ENCODE data around the gene ST3GAL3.

The ST3GAL3 gene

DNA sequence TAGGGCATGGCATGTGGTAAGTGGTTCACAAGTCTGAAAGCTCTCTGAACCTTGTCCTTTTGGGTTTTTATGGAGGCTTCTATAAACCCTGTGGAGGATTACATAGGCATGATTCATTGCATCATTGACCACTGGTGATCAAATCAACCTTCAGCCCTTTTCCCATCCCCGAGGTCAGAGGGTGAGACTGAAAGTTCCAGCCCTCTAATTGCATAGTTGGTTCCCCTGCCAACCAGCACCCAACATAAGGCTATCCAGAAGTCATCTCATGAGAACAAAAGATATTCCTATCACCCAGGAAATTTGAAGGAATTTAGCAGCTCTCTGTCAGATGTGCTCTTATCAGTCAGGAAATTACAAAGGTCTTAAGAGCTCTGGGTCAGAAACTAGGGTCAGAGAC, 136.8 kb downstream of the ST3GAL3 start:
- Histone ChIP-seq H3K79me2 (ENCODE audit: insufficient read depth, low read length) (no peaks in the 10 kb centered on the region), H3K36me3 (ENCODE audit: insufficient read depth, low read length) (peaks cover 31% of the 10 kb centered on the region), H3K9me3 (ENCODE audit: insufficient read depth, low read length, severe bottlenecking) (no peaks in the 10 kb centered on the region), H2AFZ (ENCODE audit: low read depth, low read length) (no peak overlapping the region), H3K9ac (ENCODE audit: low read depth, low read length) (no peak overlapping the region), H3K27me3 (ENCODE audit: insufficient read depth, low read length, poor library complexity) (no peaks in the 10 kb centered on the region), H3K27ac (ENCODE audit: low read length) (no peak overlapping the region), H4K20me1 (ENCODE audit: insufficient read depth, low read length) (no peaks in the 10 kb centered on the region), H3K4me1 (ENCODE audit: insufficient read depth, low read length) (no peaks in the 10 kb centered on the region), H3K4me2 (ENCODE audit: insufficient read depth, low read length) (no peak overlapping the region), H3K4me3 (ENCODE audit: low read depth in 1 of 2, low read length in 2 of 2) (no peak overlapping the region)
- DNase-seq (no peak), ATAC-seq (ENCODE audit: insufficient read depth, low read depth) (no peak)
- TF ChIP-seq, protein P1, sequence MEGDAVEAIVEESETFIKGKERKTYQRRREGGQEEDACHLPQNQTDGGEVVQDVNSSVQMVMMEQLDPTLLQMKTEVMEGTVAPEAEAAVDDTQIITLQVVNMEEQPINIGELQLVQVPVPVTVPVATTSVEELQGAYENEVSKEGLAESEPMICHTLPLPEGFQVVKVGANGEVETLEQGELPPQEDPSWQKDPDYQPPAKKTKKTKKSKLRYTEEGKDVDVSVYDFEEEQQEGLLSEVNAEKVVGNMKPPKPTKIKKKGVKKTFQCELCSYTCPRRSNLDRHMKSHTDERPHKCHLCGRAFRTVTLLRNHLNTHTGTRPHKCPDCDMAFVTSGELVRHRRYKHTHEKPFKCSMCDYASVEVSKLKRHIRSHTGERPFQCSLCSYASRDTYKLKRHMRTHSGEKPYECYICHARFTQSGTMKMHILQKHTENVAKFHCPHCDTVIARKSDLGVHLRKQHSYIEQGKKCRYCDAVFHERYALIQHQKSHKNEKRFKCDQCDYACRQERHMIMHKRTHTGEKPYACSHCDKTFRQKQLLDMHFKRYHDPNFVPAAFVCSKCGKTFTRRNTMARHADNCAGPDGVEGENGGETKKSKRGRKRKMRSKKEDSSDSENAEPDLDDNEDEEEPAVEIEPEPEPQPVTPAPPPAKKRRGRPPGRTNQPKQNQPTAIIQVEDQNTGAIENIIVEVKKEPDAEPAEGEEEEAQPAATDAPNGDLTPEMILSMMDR (IDR thresholded peaks at IDR 0.05; ENCODE audit: borderline replicate concordance, extremely low read depth, low read length, poor library complexity, severe bottlenecking) = no peak
- no peak for TF ChIP-seq EZH2 (IDR thresholded peaks at IDR 0.05; ENCODE audit: borderline replicate concordance, low read depth, low read length, severe bottlenecking)

DNA sequence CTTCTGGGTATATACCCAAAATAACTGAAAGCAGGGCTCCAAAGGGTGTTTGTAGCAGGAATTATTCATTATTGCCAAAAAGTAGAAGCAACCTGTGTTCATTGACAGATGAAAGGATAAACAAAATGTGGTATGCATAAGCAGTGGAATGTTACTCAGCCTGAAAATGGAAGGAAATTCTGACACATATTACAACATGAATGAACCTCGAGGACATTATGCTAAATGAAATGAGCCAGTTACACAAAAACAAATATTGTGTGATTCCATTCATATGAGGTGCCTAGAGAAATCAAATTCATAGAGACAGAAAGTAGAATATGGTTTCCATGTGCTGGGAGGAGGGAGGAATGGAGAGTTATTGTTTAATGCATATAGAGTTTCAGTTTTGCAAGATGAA, 140.0 kb downstream of the ST3GAL3 start:
- H3K79me2 ChIP-seq (ENCODE audit: insufficient read depth, low read length) = no peaks in the 10 kb centered on the region
- H3K27me3 ChIP-seq (ENCODE audit: insufficient read depth, low read length, poor library complexity) = no peaks in the 10 kb centered on the region
- no peak overlapping the region for H3K4me2 ChIP-seq (ENCODE audit: insufficient read depth, low read length)
- no peak overlapping the region for H3K4me3 ChIP-seq (ENCODE audit: low read depth in 1 of 2, low read length in 2 of 2)
- no peak overlapping the region for H2AFZ ChIP-seq (ENCODE audit: low read depth, low read length)
- H3K4me1 ChIP-seq (ENCODE audit: insufficient read depth, low read length) = peaks cover 10% of the 10 kb centered on the region
- no peaks in the 10 kb centered on the region for H3K9me3 ChIP-seq (ENCODE audit: insufficient read depth, low read length, severe bottlenecking)
- TF ChIP-seq EZH2 (IDR thresholded peaks at IDR 0.05; ENCODE audit: borderline replicate concordance, low read depth, low read length, severe bottlenecking) = no peak
- TF ChIP-seq, protein P1 (IDR thresholded peaks at IDR 0.05; ENCODE audit: borderline replicate concordance, extremely low read depth, low read length, poor library complexity, severe bottlenecking) = no peak
- no peak for DNase-seq
- H3K9ac ChIP-seq (ENCODE audit: low read depth, low read length) = no peak overlapping the region
- H3K36me3 ChIP-seq (ENCODE audit: insufficient read depth, low read length) = peaks cover 7% of the 10 kb centered on the region; the same call in 1 of the 2 replicates
- H4K20me1 ChIP-seq (ENCODE audit: insufficient read depth, low read length) = no peaks in the 10 kb centered on the region
- no peak overlapping the region for H3K27ac ChIP-seq (ENCODE audit: low read length)
- no peak for ATAC-seq (ENCODE audit: insufficient read depth, low read depth)

DNA sequence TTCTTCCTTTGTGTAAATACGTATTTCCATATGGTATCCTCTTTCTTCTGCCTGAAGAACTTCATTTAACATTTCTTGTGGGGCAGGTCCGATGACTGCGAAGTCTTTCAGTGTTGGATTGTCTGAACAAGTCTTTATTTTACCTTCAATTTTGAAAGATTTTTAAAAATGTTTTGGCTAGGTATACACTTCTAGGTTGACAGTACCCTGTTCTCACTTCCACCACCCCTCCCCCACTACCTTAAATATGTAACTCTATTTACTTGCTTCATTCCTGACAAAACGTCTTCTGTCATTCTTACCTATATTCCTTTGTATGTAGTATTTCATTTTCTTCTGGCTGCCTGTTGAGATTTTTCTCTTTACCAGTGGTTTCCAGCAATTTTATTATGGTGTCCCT, 140.5 kb downstream of the ST3GAL3 start:
- TF ChIP-seq, protein P1 (IDR thresholded peaks at IDR 0.05; ENCODE audit: borderline replicate concordance, extremely low read depth, low read length, poor library complexity, severe bottlenecking) = no peak
- TF ChIP-seq EZH2 (IDR thresholded peaks at IDR 0.05; ENCODE audit: borderline replicate concordance, low read depth, low read length, severe bottlenecking) = no peak
- DNase-seq = no peak
- peaks cover 16% of the 10 kb centered on the region for H3K4me1 ChIP-seq (ENCODE audit: insufficient read depth, low read length)
- H3K4me2 ChIP-seq (ENCODE audit: insufficient read depth, low read length) = no peak overlapping the region
- ATAC-seq (ENCODE audit: insufficient read depth, low read depth) = no peak
- H3K9me3 ChIP-seq (ENCODE audit: insufficient read depth, low read length, severe bottlenecking) = no peaks in the 10 kb centered on the region
- no peak overlapping the region for H3K27ac ChIP-seq (ENCODE audit: low read length)
- no peak overlapping the region for H2AFZ ChIP-seq (ENCODE audit: low read depth, low read length)
- peaks cover 7% of the 10 kb centered on the region; the same call in 1 of the 2 replicates for H3K36me3 ChIP-seq (ENCODE audit: insufficient read depth, low read length)
- H4K20me1 ChIP-seq (ENCODE audit: insufficient read depth, low read length) = no peaks in the 10 kb centered on the region
- H3K9ac ChIP-seq (ENCODE audit: low read depth, low read length) = no peak overlapping the region
- no peaks in the 10 kb centered on the region for H3K27me3 ChIP-seq (ENCODE audit: insufficient read depth, low read length, poor library complexity)
- H3K4me3 ChIP-seq (ENCODE audit: low read depth in 1 of 2, low read length in 2 of 2) = no peak overlapping the region
- H3K79me2 ChIP-seq (ENCODE audit: insufficient read depth, low read length) = no peaks in the 10 kb centered on the region

DNA sequence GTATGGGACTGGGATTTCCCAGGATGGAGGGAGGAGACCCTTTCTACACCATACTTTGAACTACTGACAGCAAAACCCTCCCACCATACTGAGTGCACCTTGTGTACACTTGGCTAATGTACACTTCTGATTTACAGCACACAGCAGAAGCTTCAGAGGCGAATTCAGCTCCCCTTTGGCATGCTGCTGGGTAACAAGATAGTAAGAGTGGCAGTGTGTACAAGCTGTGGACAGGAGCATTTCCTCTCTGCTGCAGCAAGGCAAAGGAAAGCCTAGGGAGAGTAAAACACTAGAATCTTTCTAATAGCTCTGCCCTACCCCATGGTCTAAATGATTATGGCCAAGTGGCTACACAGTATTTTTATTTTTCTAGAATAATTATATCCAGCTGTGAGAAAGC, 142.3 kb downstream of the ST3GAL3 start:
- no peak for TF ChIP-seq EZH2 (IDR thresholded peaks at IDR 0.05; ENCODE audit: borderline replicate concordance, low read depth, low read length, severe bottlenecking)
- TF ChIP-seq, protein P1 (IDR thresholded peaks at IDR 0.05; ENCODE audit: borderline replicate concordance, extremely low read depth, low read length, poor library complexity, severe bottlenecking) = no peak
- Histone ChIP-seq H3K79me2 (ENCODE audit: insufficient read depth, low read length) (no peaks in the 10 kb centered on the region), H3K36me3 (ENCODE audit: insufficient read depth, low read length) (peaks cover under 1% of the 10 kb centered on the region; the same call in 1 of the 2 replicates), H3K27ac (ENCODE audit: low read length) (no peak overlapping the region), H3K4me2 (ENCODE audit: insufficient read depth, low read length) (no peak overlapping the region), H3K9ac (ENCODE audit: low read depth, low read length) (no peak overlapping the region), H4K20me1 (ENCODE audit: insufficient read depth, low read length) (no peaks in the 10 kb centered on the region), H2AFZ (ENCODE audit: low read depth, low read length) (no peak overlapping the region), H3K27me3 (ENCODE audit: insufficient read depth, low read length, poor library complexity) (no peaks in the 10 kb centered on the region), H3K4me3 (ENCODE audit: low read depth in 1 of 2, low read length in 2 of 2) (no peak overlapping the region), H3K4me1 (ENCODE audit: insufficient read depth, low read length) (peaks cover 34% of the 10 kb centered on the region), H3K9me3 (ENCODE audit: insufficient read depth, low read length, severe bottlenecking) (no peaks in the 10 kb centered on the region)
- no peak for ATAC-seq (ENCODE audit: insufficient read depth, low read depth)
- DNase-seq = no peak

Measured in DND-41 (cell line).